H9 (cell line): ENCODE results near the gene AGBL4. TPM values are rescaled to one million over a fixed set of nuclear protein-coding genes. Genes with fewer than 3 reads are reported as not detected.

ENCODE experiments used
- DNase-seq: peaks from one replicate; pipeline ENCODE4 v3.0.0-alpha.2; 2017
- H2AFZ ChIP-seq: one replicate; pipeline ENCODE4 v1.6.1; 2013; ENCODE audit warnings: mild to moderate bottlenecking, low read length, control low read depth, moderate library complexity
- H2AK5ac ChIP-seq: 2 replicates; pipeline ENCODE4 v1.6.1; 2013; ENCODE audit warnings: low read length, control low read depth, mixed read lengths; ENCODE audit not compliant: insufficient read length
- H2BK120ac ChIP-seq: one replicate; pipeline ENCODE4 v1.6.1; 2013; ENCODE audit warnings: low read depth, mild to moderate bottlenecking, low read length, control low read depth, inconsistent platforms; ENCODE audit not compliant: poor library complexity, severe bottlenecking
- H2BK12ac ChIP-seq: 2 replicates; pipeline ENCODE4 v1.6.1; 2013; ENCODE audit warnings: low read length, control low read depth, mixed read lengths, low read depth; ENCODE audit not compliant: insufficient read length
- H2BK15ac ChIP-seq: 2 replicates; pipeline ENCODE4 v1.6.1; 2013; ENCODE audit warnings: low read depth, low read length, control low read depth
- H2BK20ac ChIP-seq: one replicate; pipeline ENCODE4 v1.6.1; 2013; ENCODE audit warnings: low read depth, mild to moderate bottlenecking, low read length, control low read depth, inconsistent platforms; ENCODE audit not compliant: poor library complexity, severe bottlenecking
- H2BK5ac ChIP-seq: 2 replicates; pipeline ENCODE4 v1.6.1; 2013; ENCODE audit warnings: low read length, control low read depth, mixed read lengths; ENCODE audit not compliant: insufficient read length
- H3K14ac ChIP-seq: 2 replicates; pipeline ENCODE4 v1.6.1; 2013; ENCODE audit warnings: low read length, control low read depth; ENCODE audit not compliant: insufficient read depth
- H3K18ac ChIP-seq: 2 replicates; pipeline ENCODE4 v1.6.1; 2013; ENCODE audit warnings: low read depth, mild to moderate bottlenecking, mixed read lengths, low read length, control low read depth; ENCODE audit not compliant: insufficient read length
- H3K23ac ChIP-seq: 2 replicates; pipeline ENCODE4 v1.6.1; 2013; ENCODE audit warnings: low read length, control low read depth, mixed read lengths, low read depth; ENCODE audit not compliant: insufficient read length
- H3K23me2 ChIP-seq: 2 replicates; pipeline ENCODE4 v1.6.1; 2013; ENCODE audit warnings: low read depth, mild to moderate bottlenecking, mixed read lengths, low read length, control low read depth; ENCODE audit not compliant: insufficient read length, poor library complexity, severe bottlenecking
- H3K27ac ChIP-seq: 2 replicates; pipeline ENCODE4 v1.5.1; 2013; ENCODE audit warnings: low read length, control low read depth, mixed read lengths, low read depth; ENCODE audit not compliant: insufficient read length
- H3K27me3 ChIP-seq: 2 replicates; pipeline ENCODE4 v1.6.1; 2013; ENCODE audit warnings: low read length, control low read depth, inconsistent platforms; ENCODE audit not compliant: insufficient read depth
- H3K4ac ChIP-seq: 2 replicates; pipeline ENCODE4 v1.6.1; 2013; ENCODE audit warnings: low read depth, mild to moderate bottlenecking, control low read depth, inconsistent platforms, low read length, moderate library complexity
- H3K4me1 ChIP-seq: 2 replicates; pipeline ENCODE4 v1.6.1; 2013; ENCODE audit warnings: low read length, control low read depth, inconsistent platforms; ENCODE audit not compliant: insufficient read depth
- H3K4me2 ChIP-seq: 2 replicates; pipeline ENCODE4 v1.6.1; 2013; ENCODE audit warnings: low read length, control low read depth, mixed read lengths; ENCODE audit not compliant: insufficient read length, insufficient read depth
- H3K56ac ChIP-seq: 2 replicates; pipeline ENCODE4 v1.6.1; 2013; ENCODE audit warnings: low read depth, mild to moderate bottlenecking, mixed read lengths, low read length, control low read depth; ENCODE audit not compliant: insufficient read length
- H3K79me1 ChIP-seq: 2 replicates; pipeline ENCODE4 v1.6.1; 2013; ENCODE audit warnings: low read depth, mild to moderate bottlenecking, moderate library complexity, low read length, control low read depth, inconsistent platforms; ENCODE audit not compliant: insufficient read depth, poor library complexity, severe bottlenecking
- H3K79me2 ChIP-seq: 2 replicates; pipeline ENCODE4 v1.6.1; 2013; ENCODE audit warnings: low read length, control low read depth, inconsistent platforms; ENCODE audit not compliant: insufficient read depth
- H3K9ac ChIP-seq: 2 replicates; pipeline ENCODE4 v1.6.1; 2013; ENCODE audit warnings: low read length, control low read depth, mixed read lengths; ENCODE audit not compliant: insufficient read length; ENCODE audit errors: extremely low read depth
- H3K9me3 ChIP-seq: one replicate; pipeline ENCODE4 v1.6.1; 2013; ENCODE audit warnings: low read depth, low read length, inconsistent platforms; ENCODE audit not compliant: control insufficient read depth
- H3T11ph ChIP-seq: one replicate; pipeline ENCODE4 v1.6.1; 2013; ENCODE audit warnings: mild to moderate bottlenecking, low read length, control low read depth, inconsistent platforms
- H4K20me1 ChIP-seq: one replicate; pipeline ENCODE4 v1.6.1; 2013; ENCODE audit not compliant: control insufficient read depth, insufficient read length, insufficient read depth
- H4K5ac ChIP-seq: 2 replicates; pipeline ENCODE4 v1.6.1; 2013; ENCODE audit warnings: low read depth, mild to moderate bottlenecking, mixed read lengths, low read length, control low read depth; ENCODE audit not compliant: insufficient read length
- H4K8ac ChIP-seq: replicated peaks from 2 replicates; pipeline ENCODE4 v1.6.1; 2013; ENCODE audit warnings: low read length, control low read depth, mixed read lengths, low read depth; ENCODE audit not compliant: insufficient read length
- H4K91ac ChIP-seq: 2 replicates; pipeline ENCODE4 v1.6.1; 2013; ENCODE audit warnings: low read depth, mild to moderate bottlenecking, moderate library complexity, mixed read lengths, low read length, control low read depth; ENCODE audit not compliant: insufficient read length
- H3K27ac Mint-ChIP-seq, 3 experiments: 2 replicates in 2 of 3; 3 replicates in 1 of 3; pipeline ENCODE4 v1.8.0; 2020 to 2021; ENCODE audit warnings: mixed read lengths in 3 of 3, mild to moderate bottlenecking in 1 of 3, moderate library complexity in 1 of 3
- H3K27me3 Mint-ChIP-seq: 2 replicates; pipeline ENCODE4 v1.8.0; 2021; ENCODE audit warnings: low read depth, mild to moderate bottlenecking, moderate library complexity, mixed read lengths
- H3K36me3 Mint-ChIP-seq, 3 experiments: 2 replicates in 2 of 3; 3 replicates in 1 of 3; pipeline ENCODE4 v1.8.0; 2020 to 2021; ENCODE audit warnings: low read depth in 3 of 3, mixed read lengths in 3 of 3; ENCODE audit not compliant: insufficient read depth in 1 of 3
- H3K4me1 Mint-ChIP-seq, 2 experiments: 2 replicates each; pipeline ENCODE4 v1.8.0; 2020; ENCODE audit warnings: mixed read lengths in 2 of 2
- H3K4me3 Mint-ChIP-seq, 2 experiments: 2 replicates in 1 of 2; 3 replicates in 1 of 2; pipeline ENCODE4 v1.8.0; 2020 to 2021; ENCODE audit warnings: mild to moderate bottlenecking in 2 of 2, mixed read lengths in 2 of 2, moderate library complexity in 1 of 2
- H3K9me3 Mint-ChIP-seq, 2 experiments: 2 replicates in 1 of 2; 3 replicates in 1 of 2; pipeline ENCODE4 v1.8.0; 2020; ENCODE audit warnings: mild to moderate bottlenecking in 2 of 2, mixed read lengths in 2 of 2, moderate library complexity in 1 of 2
- WGBS: extraction: QIAGEN DNeasy Blood & Tissue Kit; methylation state at CpG from one replicate; pipeline ENCODE4 v1.1.7; 2013; ENCODE audit warnings: missing lambda C conversion rate, low lambda C conversion rate, mixed read lengths; ENCODE audit not compliant: insufficient read length; ENCODE audit errors: extremely low coverage; 5-methylcytosine and 5-hydroxymethylcytosine counted together
- total RNA-seq: library from RNA; stranded (reverse); gene quantifications from 2 replicates; pipeline ENCODE4 v1.2.1, GENCODE V29; 2021
- TF ChIP-seq, protein P1 (sequence below): fragments of 200-600 bp; sonication (generic); conservative IDR thresholded peaks from 3 replicates; pipeline ENCODE4 v1.8.0; 2021; ENCODE audit warnings: antibody characterized with exemption, mild to moderate bottlenecking

The AGBL4 gene
- total RNA-seq, 1 experiment from 2014 or later, result not detected

DNA sequence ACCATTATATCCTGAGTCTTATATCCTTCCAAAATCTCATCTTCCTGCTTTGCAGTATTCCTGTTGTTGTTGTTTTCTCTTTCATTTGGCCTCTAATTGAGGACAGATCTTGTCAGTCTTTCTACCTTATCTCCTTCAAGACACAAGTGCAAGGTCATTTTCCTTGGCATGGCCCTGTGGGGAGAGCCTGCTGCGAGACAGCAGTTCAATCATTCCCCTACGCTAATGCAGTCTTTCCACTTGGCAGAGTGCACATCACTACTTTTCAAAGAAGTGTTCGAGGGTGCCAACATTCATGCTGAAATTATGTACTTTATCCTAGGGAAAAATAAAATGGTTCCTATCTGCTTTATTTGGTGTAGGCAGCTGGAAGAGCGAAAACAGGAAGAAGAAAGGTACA lies 1421.4 kb downstream of the AGBL4 start:
- no peak overlapping the region for H2AFZ ChIP-seq
- no peak overlapping the region for H3T11ph ChIP-seq
- H2BK20ac ChIP-seq, result no peak overlapping the region
- no peak overlapping the region for H2AK5ac ChIP-seq
- H3K9me3 ChIP-seq, result no peaks in the 10 kb centered on the region
- no peaks in the 10 kb centered on the region for H3K23me2 ChIP-seq
- no peak overlapping the region for H3K27ac ChIP-seq
- no peak overlapping the region for H2BK5ac ChIP-seq
- Mint-ChIP-seq H3K4me1 (0 out of 4 replicates have a peak, but pooled peaks cover 0 to under 1% of the 10 kb centered on the region in 2 experiments), H3K27me3 (peaks cover 4% of the 10 kb centered on the region), H3K27ac (no peak overlapping the region), H3K36me3 (no peaks in the 10 kb centered on the region), H3K4me3 (no peak overlapping the region), H3K9me3 (no peaks in the 10 kb centered on the region)
- no peaks in the 10 kb centered on the region for H3K27me3 ChIP-seq
- no peak for DNase-seq
- no peaks in the 10 kb centered on the region for H4K20me1 ChIP-seq
- TF ChIP-seq, protein P1, sequence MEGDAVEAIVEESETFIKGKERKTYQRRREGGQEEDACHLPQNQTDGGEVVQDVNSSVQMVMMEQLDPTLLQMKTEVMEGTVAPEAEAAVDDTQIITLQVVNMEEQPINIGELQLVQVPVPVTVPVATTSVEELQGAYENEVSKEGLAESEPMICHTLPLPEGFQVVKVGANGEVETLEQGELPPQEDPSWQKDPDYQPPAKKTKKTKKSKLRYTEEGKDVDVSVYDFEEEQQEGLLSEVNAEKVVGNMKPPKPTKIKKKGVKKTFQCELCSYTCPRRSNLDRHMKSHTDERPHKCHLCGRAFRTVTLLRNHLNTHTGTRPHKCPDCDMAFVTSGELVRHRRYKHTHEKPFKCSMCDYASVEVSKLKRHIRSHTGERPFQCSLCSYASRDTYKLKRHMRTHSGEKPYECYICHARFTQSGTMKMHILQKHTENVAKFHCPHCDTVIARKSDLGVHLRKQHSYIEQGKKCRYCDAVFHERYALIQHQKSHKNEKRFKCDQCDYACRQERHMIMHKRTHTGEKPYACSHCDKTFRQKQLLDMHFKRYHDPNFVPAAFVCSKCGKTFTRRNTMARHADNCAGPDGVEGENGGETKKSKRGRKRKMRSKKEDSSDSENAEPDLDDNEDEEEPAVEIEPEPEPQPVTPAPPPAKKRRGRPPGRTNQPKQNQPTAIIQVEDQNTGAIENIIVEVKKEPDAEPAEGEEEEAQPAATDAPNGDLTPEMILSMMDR, result no peak
- no peak overlapping the region for H2BK15ac ChIP-seq
- no peak overlapping the region for H4K5ac ChIP-seq
- no peak overlapping the region for H3K4me2 ChIP-seq
- no CpG with 5 or more reads among the region's 4 CpGs for WGBS
- H3K79me1 ChIP-seq, result no peaks in the 10 kb centered on the region
- no peak overlapping the region for H3K4ac ChIP-seq
- H3K14ac ChIP-seq, result no peak overlapping the region
- no peaks in the 10 kb centered on the region for H3K4me1 ChIP-seq
- H3K18ac ChIP-seq, result no peak overlapping the region
- no peak overlapping the region for H3K23ac ChIP-seq
- H3K9ac ChIP-seq, result no peak overlapping the region
- H4K8ac ChIP-seq, result no peak overlapping the region
- H2BK12ac ChIP-seq, result no peak overlapping the region
- no peak overlapping the region for H2BK120ac ChIP-seq
- H4K91ac ChIP-seq, result no peak overlapping the region
- H3K79me2 ChIP-seq, result no peaks in the 10 kb centered on the region
- no peak overlapping the region for H3K56ac ChIP-seq
